ENCODE data around the gene LINC00305. TPM values are rescaled to one million over a fixed set of nuclear protein-coding genes. Genes with fewer than 3 reads are reported as not detected.
A peak's percentile ranks its signal among the peaks of the same experiment; 100 is the strongest.

Gene LINC00305
- total and polyA plus RNA-seq, 2 of the 8 experiments (the other 6 are each of a cell fraction or from before 2014, with no cell fraction given) = not detected

GRCh38 chr18:64165906-64166305, 17.0 kb upstream of the LINC00305 start:
- CTCF ChIA-PET (ENCODE audit: partially characterized antibody) = interaction anchor here (0.8 to 1.5 kb wide), 5 partner anchors 13 to 63 kb away, joined by 3 to 6 read pairs (median 3); no protein-coding TSS in a partner anchor
- H3K4me1 ChIP-seq (replicated peaks in 1 of 4; ENCODE audit: control insufficient read depth in 3 of 4, insufficient read depth in 4 of 4, low read length in 3 of 4) = peaks cover 0 to 17% (median 11%) of the 10 kb centered on the region in 4 experiments; a peak in 5 of 7 replicates
- no peak overlapping the region for H3K23ac ChIP-seq (ENCODE audit: insufficient read length)
- DNase-seq (ENCODE audit: low read depth in 1 of 2, low spot score in 2 of 2) = no peak
- H2BK15ac ChIP-seq (ENCODE audit: low read length) = no peak overlapping the region
- no peak overlapping the region for H2AK5ac ChIP-seq (ENCODE audit: low read depth, low read length)
- POLR2A ChIA-PET (ENCODE audit: partially characterized antibody) = no interaction called here
- H3K27ac ChIP-seq (ENCODE audit: low read depth, low read length) = no peak overlapping the region
- H2BK20ac ChIP-seq (ENCODE audit: low read length) = no peak overlapping the region
- no peak overlapping the region for H3K9ac ChIP-seq (replicated peaks in 1 of 4; ENCODE audit: extremely low read depth in 1 of 4, low read depth in 3 of 4, low read length in 3 of 4)
- no peak overlapping the region for H2BK5ac ChIP-seq (ENCODE audit: low read depth, low read length)
- H3K79me2 ChIP-seq (ENCODE audit: control insufficient read depth in 1 of 2, insufficient read depth in 2 of 2, low read length in 2 of 2) = no peaks in the 10 kb centered on the region
- no peaks in the 10 kb centered on the region for H3K9me3 ChIP-seq (ENCODE audit: insufficient read depth in 2 of 2, low read depth in 1 of 2, low read length in 1 of 2)
- no peak for FAIRE-seq
- TF ChIP-seq CBX8 (IDR thresholded peaks at IDR 0.05; ENCODE audit: borderline replicate concordance, low read depth, low read length) (no peak), BACH1 (IDR thresholded peaks at IDR 0.05; ENCODE audit: low read length) (peak; percentile 70)
- H3K36me3 ChIP-seq (ENCODE audit: control insufficient read depth in 2 of 4, insufficient read depth in 4 of 4, low read length in 3 of 4) = no peaks in the 10 kb centered on the region
- no peak overlapping the region for H2BK120ac ChIP-seq (replicated peaks; ENCODE audit: low read depth, low read length)
- H4K91ac ChIP-seq (replicated peaks; ENCODE audit: insufficient read length, low read length) = no peak overlapping the region
- 0 out of 2 replicates have a peak overlapping the region, but pooled peaks have one; percentile 43 for H2BK12ac ChIP-seq (ENCODE audit: low read depth, low read length)
- no peak overlapping the region for H3K4ac ChIP-seq (replicated peaks; ENCODE audit: insufficient read length, low read depth, low read length)
- no peak overlapping the region for H3K4me3 ChIP-seq (ENCODE audit: extremely low read depth in 1 of 4, insufficient read depth in 2 of 4, low read depth in 3 of 4, low read length in 4 of 4)
- 0 out of 4 replicates have a peak overlapping the region, but pooled peaks of 1 of the 2 experiments have one; percentile 27 for H3K4me2 ChIP-seq (ENCODE audit: insufficient read depth in 1 of 2, low read depth in 2 of 2, low read length in 2 of 2)
- WGBS, 2 experiments (ENCODE audit: extremely low coverage in 1 of 2, insufficient coverage in 1 of 2, insufficient read length in 1 of 2, insufficient replicate concordance in 2 of 2, low coverage in 1 of 2, low lambda C conversion rate in 2 of 2, missing lambda C conversion rate in 1 of 2) = 40% methylated on average over 2 of the region's 2 CpGs; no CpG with 5 or more reads in 1 of the 2 experiments
- H4K20me1 ChIP-seq (replicated peaks in 1 of 2; ENCODE audit: control insufficient read depth in 1 of 2, insufficient read depth in 2 of 2, low read length in 2 of 2) = no peaks in the 10 kb centered on the region
- no peak overlapping the region for H3K56ac ChIP-seq (replicated peaks; ENCODE audit: insufficient read length, low read depth, low read length)
- H3K79me1 ChIP-seq (ENCODE audit: low read depth, low read length) = no peaks in the 10 kb centered on the region
- no peak overlapping the region for H3K14ac ChIP-seq (ENCODE audit: insufficient read length)
- H4K8ac ChIP-seq (ENCODE audit: extremely low read depth, insufficient read depth, low read length) = no peak overlapping the region
- H3K27me3 ChIP-seq (replicated peaks in 1 of 4; ENCODE audit: control insufficient read depth in 3 of 4, extremely low read depth in 1 of 4, insufficient read depth in 3 of 4, low read length in 3 of 4) = no peaks in the 10 kb centered on the region
- H3K18ac ChIP-seq (ENCODE audit: extremely low read depth, low read length) = no peak overlapping the region
- peak overlapping the region; percentile 55 for H4K5ac ChIP-seq (ENCODE audit: insufficient read length, low read depth, low read length)
- H3K23me2 ChIP-seq (ENCODE audit: low read depth, low read length) = no peaks in the 10 kb centered on the region; the same call in 1 of the 2 replicates
- no peak overlapping the region for H2AFZ ChIP-seq (ENCODE audit: low read length)
